Measurements from ENCODE around the gene IFITM2.

DNA sequence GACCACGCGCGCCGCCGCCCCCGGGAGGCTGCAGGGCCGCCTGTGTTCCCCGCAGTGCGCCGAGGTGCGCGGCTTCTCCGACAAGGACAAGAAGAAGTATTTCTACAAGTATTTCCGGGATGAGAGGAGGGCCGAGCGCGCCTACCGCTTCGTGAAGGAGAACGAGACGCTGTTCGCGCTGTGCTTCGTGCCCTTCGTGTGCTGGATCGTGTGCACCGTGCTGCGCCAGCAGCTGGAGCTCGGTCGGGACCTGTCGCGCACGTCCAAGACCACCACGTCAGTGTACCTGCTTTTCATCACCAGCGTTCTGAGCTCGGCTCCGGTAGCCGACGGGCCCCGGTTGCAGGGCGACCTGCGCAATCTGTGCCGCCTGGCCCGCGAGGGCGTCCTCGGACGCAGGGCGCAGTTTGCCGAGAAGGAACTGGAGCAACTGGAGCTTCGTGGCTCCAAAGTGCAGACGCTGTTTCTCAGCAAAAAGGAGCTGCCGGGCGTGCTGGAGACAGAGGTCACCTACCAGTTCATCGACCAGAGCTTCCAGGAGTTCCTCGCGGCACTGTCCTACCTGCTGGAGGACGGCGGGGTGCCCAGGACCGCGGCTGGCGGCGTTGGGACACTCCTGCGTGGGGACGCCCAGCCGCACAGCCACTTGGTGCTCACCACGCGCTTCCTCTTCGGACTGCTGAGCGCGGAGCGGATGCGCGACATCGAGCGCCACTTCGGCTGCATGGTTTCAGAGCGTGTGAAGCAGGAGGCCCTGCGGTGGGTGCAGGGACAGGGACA lies 26.7 kb upstream of the IFITM2 start:
- no peak for TF ChIP-seq POLR2A (IDR thresholded peaks at IDR 0.05)
- TF ChIP-seq, protein P1, sequence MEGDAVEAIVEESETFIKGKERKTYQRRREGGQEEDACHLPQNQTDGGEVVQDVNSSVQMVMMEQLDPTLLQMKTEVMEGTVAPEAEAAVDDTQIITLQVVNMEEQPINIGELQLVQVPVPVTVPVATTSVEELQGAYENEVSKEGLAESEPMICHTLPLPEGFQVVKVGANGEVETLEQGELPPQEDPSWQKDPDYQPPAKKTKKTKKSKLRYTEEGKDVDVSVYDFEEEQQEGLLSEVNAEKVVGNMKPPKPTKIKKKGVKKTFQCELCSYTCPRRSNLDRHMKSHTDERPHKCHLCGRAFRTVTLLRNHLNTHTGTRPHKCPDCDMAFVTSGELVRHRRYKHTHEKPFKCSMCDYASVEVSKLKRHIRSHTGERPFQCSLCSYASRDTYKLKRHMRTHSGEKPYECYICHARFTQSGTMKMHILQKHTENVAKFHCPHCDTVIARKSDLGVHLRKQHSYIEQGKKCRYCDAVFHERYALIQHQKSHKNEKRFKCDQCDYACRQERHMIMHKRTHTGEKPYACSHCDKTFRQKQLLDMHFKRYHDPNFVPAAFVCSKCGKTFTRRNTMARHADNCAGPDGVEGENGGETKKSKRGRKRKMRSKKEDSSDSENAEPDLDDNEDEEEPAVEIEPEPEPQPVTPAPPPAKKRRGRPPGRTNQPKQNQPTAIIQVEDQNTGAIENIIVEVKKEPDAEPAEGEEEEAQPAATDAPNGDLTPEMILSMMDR (IDR thresholded peaks at IDR 0.05), result no peak

Measured in body of pancreas (tissue), 4 donors.